CD4-positive, alpha-beta T cell treated with Interleukin-12 subunit alpha and Interleukin-12 subunit beta, for 1 hour (primary cell): ENCODE data around the gene FAM47C.
"Not testable (repeated sequence)": the region's sequence is repeated elsewhere in the genome, so short reads cannot be mapped to it uniquely, and the experiment has no call there.

Experiments used
- DNase-seq: peaks from one replicate; pipeline ENCODE4 v3.0.0-alpha.2; 2020

Gene FAM47C

DNA sequence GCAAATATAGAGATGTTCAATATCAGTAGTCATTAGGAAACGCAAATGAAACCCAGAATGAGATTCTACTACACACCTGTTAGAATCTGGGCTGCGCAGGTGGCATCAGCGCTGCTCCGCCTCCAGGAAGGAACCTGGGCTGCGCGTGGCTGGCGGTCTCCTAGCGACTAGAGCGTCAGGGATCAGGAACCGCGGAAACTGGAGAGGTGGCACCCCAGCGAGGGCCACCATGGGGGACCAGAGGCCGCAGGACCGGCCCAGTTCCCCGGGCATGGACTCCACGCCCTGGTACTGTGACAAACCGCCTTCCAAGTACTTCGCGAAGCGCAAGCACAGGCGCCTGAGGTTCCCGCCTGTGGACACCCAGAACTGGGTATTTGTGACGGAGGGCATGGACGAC lies at the start of gene FAM47C:
Gene FAM47C (plus strand): TSS at position 185 of the 400 bp plus-strand sequence. CDS start 45 bp downstream, at position 230.
- not testable (repeated sequence) for DNase-seq

DNA sequence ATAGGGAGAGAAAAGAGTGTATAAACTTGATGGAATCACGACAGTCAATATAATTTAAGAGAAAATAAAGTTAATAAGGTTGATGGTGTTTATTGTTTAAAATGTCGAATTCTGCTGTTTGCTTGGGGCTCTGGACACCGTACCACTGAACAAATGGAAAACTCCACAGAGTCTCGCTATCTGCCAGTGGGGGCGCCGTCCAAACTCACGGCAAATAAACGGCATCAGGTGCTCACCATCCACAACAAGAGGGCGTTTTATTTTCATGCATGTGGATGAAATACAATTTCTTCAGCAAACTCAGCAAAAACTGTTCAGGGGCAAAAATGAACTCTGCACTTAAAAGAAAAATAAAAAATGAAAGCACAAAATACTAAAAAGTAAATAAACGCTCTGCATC lies 46.6 kb upstream of the FAM47C start:
- DNase-seq, result no peak

DNA sequence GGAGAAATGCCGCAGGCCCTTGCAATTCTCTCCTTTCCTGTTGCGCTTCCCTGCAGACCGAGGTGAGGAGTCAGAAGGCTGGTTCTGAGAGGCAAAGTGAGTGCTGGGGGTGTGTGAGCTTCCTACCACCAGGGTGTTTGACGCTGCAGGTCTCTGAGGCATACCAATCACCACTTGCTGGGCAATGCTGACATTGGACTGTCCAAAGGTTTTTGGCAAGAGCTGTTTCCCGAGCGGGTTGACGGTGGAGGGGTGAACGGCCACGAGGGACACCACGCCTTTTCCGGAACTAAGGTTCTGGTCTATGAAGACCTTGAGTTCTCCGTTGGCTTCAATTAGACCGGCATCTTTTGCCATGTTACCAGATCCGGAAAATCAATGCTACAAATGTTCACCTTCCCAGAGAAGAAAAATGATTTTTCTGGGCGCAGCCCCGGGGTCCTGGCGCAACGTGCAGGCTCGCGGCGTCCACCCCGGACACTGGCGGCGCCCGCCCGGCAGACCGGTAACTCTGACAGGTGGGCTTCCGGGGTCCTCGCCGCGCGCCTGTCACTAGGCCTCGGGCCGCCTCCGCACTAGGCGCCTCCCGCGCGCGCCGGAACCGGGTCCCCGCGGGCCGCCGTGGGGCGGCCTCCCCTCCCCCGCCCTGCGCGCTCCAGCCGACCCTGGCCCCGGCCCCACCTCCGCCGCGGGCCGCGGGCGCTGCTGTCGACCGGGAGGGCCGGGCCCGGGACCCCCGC lies 44.9 kb upstream of the FAM47C start:
- no peak for DNase-seq

DNA sequence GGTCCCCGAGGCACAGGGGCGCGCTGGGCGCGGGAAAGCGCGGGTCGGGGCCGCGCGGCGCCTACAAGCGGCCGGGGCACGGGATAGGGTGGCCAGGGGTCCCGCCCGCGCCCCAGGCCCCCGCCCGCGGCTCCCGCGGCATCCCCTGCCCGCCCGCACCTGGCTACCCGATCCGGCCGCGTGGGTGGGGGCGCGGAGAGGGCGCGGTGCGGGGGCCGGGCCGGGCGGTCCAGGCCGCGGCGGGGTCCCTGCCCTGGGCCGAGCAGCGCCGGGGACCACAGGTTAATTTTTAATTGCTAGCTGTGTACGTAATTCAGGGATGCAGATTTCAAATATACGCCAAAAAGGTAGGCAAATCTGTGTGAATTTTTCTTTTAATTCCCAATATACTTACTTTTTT lies 44.3 kb upstream of the FAM47C start:
- DNase-seq, result no peak

DNA sequence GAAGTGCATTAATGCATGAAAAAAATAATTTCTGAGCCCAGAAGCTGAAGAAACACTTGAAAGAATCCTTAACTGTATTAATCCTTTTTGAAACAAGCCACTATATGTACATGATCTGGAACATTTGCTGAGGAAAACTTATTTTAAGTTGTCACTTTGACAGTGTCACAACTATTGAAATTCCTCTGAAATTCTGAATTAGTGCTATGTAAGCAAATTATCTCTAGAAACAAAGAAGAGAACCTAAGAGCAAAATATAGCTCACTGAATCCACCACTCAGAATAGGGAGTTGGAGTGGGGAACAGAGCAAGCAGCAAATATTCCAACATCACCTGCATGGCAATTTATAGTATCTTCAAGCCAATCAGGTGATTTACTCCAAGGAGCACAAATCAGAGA lies 34.6 kb upstream of the FAM47C start:
- DNase-seq, result no peak

DNA sequence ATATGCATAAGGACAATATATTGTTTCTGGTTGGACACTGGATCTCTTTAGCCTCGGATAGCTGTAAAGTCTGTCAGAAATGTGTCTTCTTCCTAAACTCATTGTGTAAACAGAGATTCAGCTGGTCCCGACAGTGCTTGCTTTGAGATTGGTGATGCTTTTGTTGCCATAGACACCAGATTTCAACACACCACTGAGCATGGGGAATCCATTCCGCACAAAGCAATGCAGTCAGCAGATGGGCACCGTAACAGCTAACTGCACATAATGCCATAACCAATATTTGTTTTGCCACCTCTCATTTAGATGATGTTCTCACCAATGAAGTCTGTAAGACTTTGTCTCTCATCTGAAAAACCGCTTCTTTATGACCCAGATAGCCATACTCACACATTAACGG lies 33.3 kb upstream of the FAM47C start:
- DNase-seq, result no peak

DNA sequence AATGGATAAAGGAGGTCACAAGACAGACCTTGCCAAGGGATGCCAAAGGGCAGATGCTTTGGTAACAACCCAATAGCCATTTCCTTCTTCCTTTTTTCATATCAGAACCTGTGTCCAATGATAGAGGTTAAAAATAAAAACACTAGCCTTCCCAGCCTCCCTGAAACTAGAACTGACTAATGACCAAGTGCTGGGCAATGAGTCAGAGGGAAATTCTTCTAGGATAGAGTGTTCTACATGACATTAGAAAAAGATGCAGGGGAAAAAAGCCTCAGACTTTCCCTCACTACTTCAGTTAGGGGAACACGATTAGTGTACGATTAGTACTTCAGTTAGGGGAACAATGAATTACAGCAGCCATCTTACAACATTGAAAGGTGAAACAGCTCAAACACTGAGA lies 29.3 kb upstream of the FAM47C start:
- no peak for DNase-seq

DNA sequence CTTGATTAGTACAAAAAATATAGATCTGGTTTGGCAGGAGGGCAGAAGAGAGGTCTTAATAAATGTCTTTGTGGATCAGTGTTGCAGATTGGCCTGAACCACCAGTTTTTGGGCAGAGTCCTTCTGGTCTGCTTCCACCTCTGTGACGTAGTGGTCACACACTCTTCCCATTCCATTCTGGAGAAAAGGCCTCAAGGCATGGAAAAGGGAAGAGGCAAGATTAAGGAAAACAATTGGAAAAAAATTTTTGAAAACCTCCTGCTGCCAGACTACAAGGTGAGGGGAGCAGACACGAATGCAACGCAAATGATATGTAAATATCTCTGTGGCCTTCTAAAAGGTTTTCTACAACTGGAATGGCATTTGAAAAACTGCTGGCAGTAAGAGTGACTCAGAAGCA lies 24.3 kb upstream of the FAM47C start:
- DNase-seq, result no peak

DNA sequence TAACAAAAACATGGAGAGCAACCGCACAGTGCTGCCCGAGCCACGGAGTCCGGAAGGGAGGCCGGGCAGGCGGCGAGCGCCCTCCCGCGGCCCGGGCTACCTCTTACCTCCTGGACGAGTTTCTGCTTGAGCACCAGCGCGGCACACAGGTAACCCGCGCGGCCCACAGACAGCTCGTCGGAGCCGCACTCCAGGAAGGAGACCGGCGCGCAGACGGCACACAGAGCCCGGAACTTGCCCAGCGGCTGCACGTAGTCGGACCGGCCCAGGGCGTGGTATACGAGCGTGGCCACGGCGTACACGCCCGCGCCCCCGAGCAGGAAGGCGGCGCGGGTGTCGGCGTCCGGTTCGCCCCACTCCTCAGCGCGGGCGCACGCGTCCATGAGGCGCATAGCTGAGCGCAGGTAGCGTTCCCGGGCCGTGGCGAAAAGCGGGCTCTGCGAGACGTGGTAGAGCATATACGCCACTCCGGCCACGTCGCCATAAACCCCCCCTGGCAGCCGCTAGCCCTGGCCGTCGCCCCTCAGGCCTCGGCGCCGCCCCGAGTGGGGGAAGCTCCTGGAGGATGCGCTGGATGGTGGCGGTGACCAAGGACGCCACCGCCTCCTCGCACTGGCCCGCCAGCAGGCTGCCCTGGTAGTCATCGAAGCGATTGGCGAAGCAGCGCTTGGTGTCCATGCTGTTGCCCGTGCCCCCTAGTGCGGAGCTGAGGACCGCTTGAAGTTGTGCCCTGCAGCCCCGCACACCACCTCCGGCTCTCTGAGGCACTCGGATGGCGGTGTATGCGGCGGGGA lies 22.6 kb upstream of the FAM47C start:
- not testable (repeated sequence) for DNase-seq

DNA sequence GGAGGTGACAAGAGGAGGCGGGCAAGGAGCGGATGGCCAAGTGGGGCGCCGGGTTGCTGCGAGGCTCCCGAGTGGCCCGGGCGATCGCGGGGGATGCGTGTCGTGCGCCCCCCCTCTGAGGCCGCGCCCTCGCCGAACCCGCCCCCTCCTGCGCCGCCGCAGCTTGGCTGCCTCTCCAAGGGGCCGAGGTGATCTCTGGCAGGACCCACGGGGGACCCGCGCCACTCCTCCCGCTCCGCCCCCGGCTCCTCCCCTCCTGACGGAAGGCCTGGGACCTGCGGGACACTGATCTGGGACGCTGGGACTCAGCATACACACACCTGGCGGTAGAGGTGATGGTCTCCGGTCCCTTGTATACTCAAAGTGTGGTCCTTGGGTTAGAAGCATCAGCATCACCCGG lies 21.9 kb upstream of the FAM47C start:
- no peak for DNase-seq

DNA sequence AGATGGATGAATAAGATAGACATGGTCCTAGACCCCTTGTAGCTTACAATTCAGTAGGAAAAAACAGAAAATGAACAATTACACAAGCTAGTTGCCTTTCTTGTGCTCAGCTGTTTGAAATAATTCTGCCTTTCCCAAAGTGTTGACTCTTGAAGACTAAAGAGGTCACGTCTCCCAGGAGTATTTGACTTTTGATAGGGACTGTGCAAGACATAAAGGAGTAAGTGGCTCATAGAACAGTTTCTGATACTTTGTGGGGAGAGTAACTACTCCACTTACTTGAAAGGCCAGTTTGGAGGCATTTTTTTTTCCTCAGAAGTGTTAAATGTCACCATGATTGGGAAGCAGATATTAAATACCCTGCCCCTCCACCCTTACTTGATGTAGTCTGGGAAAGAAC lies 21.0 kb upstream of the FAM47C start:
- DNase-seq, result not testable (repeated sequence)

DNA sequence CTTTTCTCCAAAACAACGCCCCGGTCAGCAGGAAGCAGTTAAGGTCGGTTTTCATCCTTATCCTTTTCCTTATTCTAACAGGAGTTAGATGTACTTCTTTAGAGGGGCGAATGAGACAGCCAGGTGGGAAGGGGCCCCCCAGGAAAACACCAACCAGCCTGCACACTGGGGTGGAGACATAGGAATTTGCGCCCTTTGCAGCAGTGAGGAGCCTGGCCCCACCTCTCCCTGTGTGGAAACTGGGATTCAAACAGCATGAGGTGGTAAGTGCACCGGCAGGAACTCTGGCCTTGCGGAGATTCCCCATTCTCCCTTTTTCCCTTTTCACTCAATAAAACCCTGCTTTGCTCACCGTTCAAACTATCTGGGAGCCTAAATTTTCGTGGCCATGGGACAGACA lies 8.0 kb upstream of the FAM47C start:
- no peak for DNase-seq

DNA sequence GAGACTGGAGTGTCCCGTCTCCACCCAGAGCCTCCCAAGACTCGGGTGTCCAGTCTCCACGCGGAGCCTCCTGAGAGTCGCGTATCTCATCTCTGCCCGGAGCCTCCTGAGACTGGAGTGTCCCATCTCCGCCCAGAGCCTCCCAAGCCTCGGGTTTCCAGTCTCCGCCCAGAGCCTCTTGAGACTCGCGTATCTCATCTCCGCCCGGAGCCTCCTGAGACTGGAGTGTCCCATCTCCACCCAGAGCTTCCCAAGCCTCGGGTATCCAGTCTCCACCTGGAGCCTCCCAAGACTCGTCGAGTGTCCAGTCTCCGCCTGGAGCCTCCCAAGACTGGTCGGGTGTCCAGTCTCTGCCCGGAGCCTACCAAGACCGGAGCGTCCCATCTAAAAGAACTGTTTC lies 2.3 kb downstream of the FAM47C start:
- DNase-seq, result no peak

DNA sequence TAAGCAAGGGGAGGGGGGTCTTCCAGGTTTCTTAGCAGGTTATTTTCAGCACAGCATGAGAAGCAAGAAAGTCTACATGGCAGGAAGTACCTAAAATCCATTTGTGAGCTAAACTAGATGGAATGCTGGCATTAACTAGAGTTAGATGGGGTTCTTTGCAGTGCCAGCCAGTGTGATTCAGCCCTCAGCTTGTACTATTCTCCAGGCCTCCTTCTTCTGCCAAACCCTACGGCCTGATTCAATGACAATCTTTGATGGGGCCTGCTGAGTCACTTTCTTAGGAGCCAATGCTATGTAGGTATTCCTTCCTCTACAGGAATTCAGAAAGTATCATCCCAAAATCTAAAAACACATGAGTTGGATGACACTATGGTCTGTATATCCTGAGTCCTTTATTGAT lies 26.1 kb downstream of the FAM47C start:
- not testable (repeated sequence) for DNase-seq

DNA sequence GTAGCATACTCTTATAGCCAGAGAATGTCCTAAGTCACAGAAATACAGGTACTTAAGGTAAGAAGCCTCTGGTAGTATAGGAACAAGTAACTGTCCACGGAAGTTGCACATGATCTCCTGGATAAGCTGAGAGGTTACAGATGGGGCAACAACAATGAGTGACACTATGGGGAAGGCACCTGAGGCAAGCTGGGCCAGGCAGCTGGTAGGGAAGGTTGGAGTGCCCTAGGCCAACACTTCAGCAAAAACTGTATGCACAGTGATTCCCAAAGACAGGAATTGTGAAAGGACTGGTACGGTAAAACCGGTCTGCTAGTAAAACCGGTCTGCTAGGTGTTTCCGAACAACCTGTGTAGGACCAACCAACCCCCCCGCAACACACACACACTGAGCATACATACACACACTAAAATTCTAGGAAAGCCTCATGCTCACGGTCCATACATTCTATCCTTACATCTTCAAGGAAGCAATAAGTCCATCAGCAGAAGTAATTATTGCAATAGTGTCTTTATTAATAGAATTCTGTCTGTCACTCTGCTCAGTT lies 28.6 kb downstream of the FAM47C start:
- DNase-seq, result not testable (repeated sequence)

DNA sequence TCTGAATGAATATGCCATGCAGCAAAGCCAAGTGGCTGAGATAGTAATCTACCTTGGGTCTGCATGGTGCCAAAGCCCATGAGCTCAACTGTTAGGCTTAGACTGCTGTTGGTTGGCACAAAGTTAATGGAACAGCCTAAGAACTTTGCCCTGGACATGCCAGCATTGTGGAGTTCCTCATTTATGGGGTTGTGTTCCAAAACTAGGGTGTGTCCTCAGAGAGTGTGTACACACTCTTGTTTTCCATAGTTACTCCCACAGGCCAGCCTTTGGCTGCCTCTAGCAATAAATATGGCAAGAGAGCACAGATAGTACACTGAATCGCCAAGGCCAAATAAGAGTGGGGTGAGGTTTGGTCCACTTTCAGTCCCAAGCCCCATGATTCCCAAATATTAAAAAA lies 30.6 kb downstream of the FAM47C start:
- not testable (repeated sequence) for DNase-seq

DNA sequence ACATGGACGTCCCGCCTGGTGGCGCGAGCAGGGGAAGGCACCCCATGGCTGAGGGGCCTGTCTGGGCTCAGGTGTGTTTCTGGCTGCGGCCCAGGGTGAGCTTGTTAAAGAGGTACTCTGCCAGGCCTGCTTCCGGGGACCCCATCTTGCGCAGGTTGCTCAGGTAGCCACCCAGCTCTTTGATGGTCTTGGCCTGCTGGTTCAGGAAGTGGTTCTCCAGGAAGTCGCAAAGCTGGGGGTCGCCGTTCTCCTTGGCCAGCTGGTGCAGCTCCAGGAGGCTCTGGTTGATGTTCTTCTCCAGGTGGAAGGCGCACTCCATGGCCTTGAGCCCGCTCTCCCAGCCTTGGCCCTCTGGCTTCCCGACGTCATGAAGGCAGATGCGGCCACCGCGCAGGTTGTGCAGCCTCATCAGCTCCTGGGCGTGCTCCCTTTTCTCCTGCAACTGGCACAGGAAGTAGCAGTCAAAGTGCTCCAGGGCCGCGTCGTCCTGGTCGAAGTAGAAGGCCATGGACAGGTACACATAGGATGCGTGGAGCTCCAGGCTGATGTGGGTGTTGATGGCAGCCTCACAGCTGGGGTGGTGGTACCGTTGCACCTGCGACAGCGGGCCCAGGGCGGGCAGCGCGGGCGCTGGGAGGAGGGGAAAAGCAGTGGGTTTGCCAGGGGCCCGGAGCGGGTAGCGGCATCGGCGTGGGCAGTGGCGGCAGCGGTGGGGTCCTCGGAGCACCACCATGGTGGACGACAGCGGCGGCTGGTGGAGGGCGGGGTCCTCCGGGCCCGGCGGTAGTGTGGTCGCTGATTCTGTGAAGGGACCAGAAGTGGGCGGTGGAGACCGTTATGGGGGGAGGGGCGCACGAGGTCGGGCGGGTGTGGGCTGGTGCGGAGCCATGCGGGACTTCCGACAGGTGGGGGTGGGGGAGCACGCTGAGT lies 35.1 kb downstream of the FAM47C start:
- DNase-seq, result not testable (repeated sequence)

DNA sequence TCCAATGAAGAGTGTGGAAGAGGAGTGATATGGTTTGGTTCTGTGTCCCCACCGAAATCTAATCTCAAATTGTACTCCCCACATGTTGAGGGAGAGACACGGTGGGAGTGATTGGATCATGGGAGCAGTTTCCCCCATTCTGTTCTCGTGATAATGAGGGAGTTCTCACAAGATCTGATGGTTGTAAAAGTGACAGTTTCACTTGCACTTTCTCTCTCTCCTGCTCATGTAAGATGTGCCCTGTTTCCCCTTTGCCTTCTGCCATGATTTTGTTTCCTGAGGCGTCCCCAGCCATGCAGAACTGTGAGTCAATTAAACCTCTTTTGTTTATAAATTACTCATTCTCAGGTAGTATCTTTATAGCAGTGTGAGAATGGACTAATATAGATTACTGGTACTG lies 39.6 kb downstream of the FAM47C start:
- no peak for DNase-seq

DNA sequence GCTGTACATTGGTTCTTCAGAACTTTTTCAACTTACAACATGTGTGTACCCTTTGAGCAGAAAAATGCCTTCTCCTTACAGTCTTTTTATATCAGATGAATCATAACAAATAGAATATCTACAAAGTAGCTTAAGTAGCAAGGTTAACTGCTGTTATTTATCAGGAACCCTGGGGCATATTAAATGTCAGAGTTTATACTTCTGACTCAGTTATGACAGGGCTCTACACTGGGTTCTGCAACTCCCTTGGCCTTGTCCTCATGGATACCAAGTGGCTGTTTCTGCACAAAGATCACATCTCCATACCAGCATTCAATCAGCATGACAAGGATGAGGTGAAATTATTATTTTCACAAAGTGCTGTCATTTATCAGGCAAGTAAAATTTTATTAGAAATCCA lies 49.4 kb downstream of the FAM47C start:
- DNase-seq, result not testable (repeated sequence)

DNA sequence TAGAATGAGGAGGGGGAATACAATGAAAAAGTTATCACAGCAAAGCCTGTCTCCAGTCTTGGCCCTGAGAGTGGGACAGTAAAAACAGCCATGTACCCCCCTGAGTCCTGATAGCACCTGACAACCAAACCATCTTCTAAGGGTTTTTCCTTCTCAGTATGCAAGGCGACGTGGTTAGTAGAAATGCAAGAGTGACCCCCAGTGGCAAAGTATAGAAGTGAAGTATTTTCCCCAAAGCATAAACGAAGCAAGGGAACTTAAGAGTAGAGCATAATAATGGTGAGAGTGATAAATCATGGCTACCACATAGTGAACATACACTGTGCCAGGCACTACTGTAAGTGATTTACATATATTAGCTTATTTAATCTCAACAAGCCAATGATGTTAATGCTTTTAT lies 52.8 kb downstream of the FAM47C start:
- DNase-seq, result no peak
